Astrocyte (in vitro differentiated cells and primary cell): ENCODE measurements around the gene KRTAP12-2. TPM values are rescaled to one million over a fixed set of nuclear protein-coding genes. Genes with fewer than 3 reads are reported as not detected.

ENCODE experiments used
- DNase-seq: peaks from one replicate; pipeline ENCODE4 v3.0.0-alpha.2; 2010; ENCODE audit warnings: low read depth
- FAIRE-seq: peaks from 2 replicates; lab custom pipeline; 2011; peaks lifted over from hg19 to GRCh38; lab: Jason Lieb, UNC
- H2AFZ ChIP-seq: 2 replicates; pipeline ENCODE4 v1.6.0; 2012; ENCODE audit warnings: low read depth, low read length, inconsistent platforms
- H3K27ac ChIP-seq: 2 replicates; pipeline ENCODE4 v1.5.1; 2011; ENCODE audit warnings: low read depth, low read length, inconsistent platforms
- H3K27me3 ChIP-seq: 2 replicates; pipeline ENCODE4 v1.6.0; 2011; ENCODE audit warnings: low read length, inconsistent platforms; ENCODE audit not compliant: insufficient read depth
- H3K36me3 ChIP-seq: 2 replicates; pipeline ENCODE4 v1.5.1; 2011; ENCODE audit warnings: low read length, inconsistent platforms; ENCODE audit not compliant: insufficient read depth
- H3K4me1 ChIP-seq: 2 replicates; pipeline ENCODE4 v1.5.1; 2011; ENCODE audit warnings: low read length, inconsistent platforms; ENCODE audit not compliant: insufficient read depth
- H3K4me2 ChIP-seq: 2 replicates; pipeline ENCODE4 v1.6.0; 2012; ENCODE audit warnings: low read length, inconsistent platforms
- H3K4me3 ChIP-seq: 2 replicates; pipeline ENCODE4 v1.5.1; 2011; ENCODE audit warnings: low read depth, mild to moderate bottlenecking, low read length, inconsistent platforms; ENCODE audit not compliant: insufficient read depth
- H3K79me2 ChIP-seq: 2 replicates; pipeline ENCODE4 v1.6.0; 2012; ENCODE audit warnings: mild to moderate bottlenecking, low read length, inconsistent platforms; ENCODE audit not compliant: insufficient read depth
- H3K9ac ChIP-seq: 2 replicates; pipeline ENCODE4 v1.6.0; 2012; ENCODE audit warnings: mild to moderate bottlenecking, low read length, inconsistent platforms
- H3K9me3 ChIP-seq: 2 replicates; pipeline ENCODE4 v1.5.1; 2012; ENCODE audit warnings: low read depth, mild to moderate bottlenecking, low read length, inconsistent platforms; ENCODE audit not compliant: insufficient read depth
- H4K20me1 ChIP-seq: 2 replicates; pipeline ENCODE4 v1.6.0; 2012; ENCODE audit warnings: low read length, inconsistent platforms; ENCODE audit not compliant: insufficient read depth
- H3K27ac Mint-ChIP-seq: one replicate; pipeline ENCODE4 v1.8.0; 2021; ENCODE audit warnings: mild to moderate bottlenecking, mixed read lengths; ENCODE audit not compliant: unreplicated experiment
- H3K27me3 Mint-ChIP-seq: one replicate; pipeline ENCODE4 v1.8.0; 2021; ENCODE audit warnings: low read depth, mixed read lengths; ENCODE audit not compliant: unreplicated experiment
- H3K36me3 Mint-ChIP-seq: one replicate; pipeline ENCODE4 v1.8.0; 2021; ENCODE audit warnings: low read depth, mixed read lengths; ENCODE audit not compliant: unreplicated experiment
- H3K4me1 Mint-ChIP-seq: one replicate; pipeline ENCODE4 v1.8.0; 2021; ENCODE audit warnings: low read depth, mixed read lengths; ENCODE audit not compliant: unreplicated experiment
- H3K4me3 Mint-ChIP-seq: one replicate; pipeline ENCODE4 v1.8.0; 2021; ENCODE audit warnings: mild to moderate bottlenecking, moderate library complexity, mixed read lengths; ENCODE audit not compliant: unreplicated experiment
- H3K9me3 Mint-ChIP-seq: one replicate; pipeline ENCODE4 v1.8.0; 2021; ENCODE audit warnings: mild to moderate bottlenecking, mixed read lengths; ENCODE audit not compliant: unreplicated experiment
- CTCF ChIP-seq: IDR thresholded peaks from 2 replicates; pipeline ENCODE4 v1.5.1; 2011; ENCODE audit warnings: low read depth, mild to moderate bottlenecking, inconsistent platforms, low read length, moderate library complexity; ENCODE audit not compliant: insufficient read depth
- EZH2 ChIP-seq: IDR thresholded peaks from 2 replicates; pipeline ENCODE4 v1.6.1; 2012; ENCODE audit warnings: mild to moderate bottlenecking, low read length, inconsistent platforms; ENCODE audit not compliant: insufficient read depth
- total RNA-seq: library from RNA; stranded (reverse); gene quantifications from 2 replicates; pipeline ENCODE4 v1.2.1, GENCODE V29; 2021

Gene KRTAP12-2
- total RNA-seq, 1 donor from 2014 or later, result not detected

DNA sequence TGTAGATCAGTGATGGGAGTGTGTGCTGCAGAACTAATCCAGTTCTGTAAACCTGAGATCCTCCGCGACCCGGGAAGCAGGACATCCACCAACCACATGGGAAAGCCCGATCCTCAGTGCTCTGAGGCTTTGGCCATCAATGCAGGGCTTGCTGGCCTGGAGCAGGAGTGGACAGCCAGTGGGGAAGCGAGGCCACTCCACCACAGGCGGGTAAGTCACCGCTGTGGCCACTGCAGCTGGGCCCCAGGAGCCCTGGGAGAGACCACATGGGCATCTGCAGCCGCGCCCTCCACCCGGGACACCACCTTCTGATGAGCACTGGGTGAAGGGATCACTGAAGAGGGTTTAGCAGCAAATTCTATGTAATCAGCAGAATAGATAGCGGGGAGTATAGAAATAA is 14.4 kb upstream of the KRTAP12-2 start:
- H3K9me3 Mint-ChIP-seq, result peaks cover 6% of the 10 kb centered on the region
- Histone ChIP-seq H3K9ac (no peak overlapping the region), H4K20me1 (no peaks in the 10 kb centered on the region), H3K27me3 (peaks cover 3% of the 10 kb centered on the region), H3K4me3 (no peak overlapping the region), H3K9me3 (no peaks in the 10 kb centered on the region), H3K79me2 (no peaks in the 10 kb centered on the region), H3K4me2 (no peak overlapping the region), H3K27ac (no peak overlapping the region), H3K36me3 (no peaks in the 10 kb centered on the region), H3K4me1 (no peaks in the 10 kb centered on the region), H2AFZ (no peak overlapping the region)
- TF ChIP-seq CTCF (no peak), EZH2 (no peak)
- no peak for FAIRE-seq
- no peak overlapping the region for H3K27ac Mint-ChIP-seq
- H3K27me3 Mint-ChIP-seq, result peaks cover 66% of the 10 kb centered on the region
- H3K4me3 Mint-ChIP-seq, result no peak overlapping the region
- DNase-seq, result no peak
- peaks cover 8% of the 10 kb centered on the region for H3K36me3 Mint-ChIP-seq
- H3K4me1 Mint-ChIP-seq, result no peaks in the 10 kb centered on the region

DNA sequence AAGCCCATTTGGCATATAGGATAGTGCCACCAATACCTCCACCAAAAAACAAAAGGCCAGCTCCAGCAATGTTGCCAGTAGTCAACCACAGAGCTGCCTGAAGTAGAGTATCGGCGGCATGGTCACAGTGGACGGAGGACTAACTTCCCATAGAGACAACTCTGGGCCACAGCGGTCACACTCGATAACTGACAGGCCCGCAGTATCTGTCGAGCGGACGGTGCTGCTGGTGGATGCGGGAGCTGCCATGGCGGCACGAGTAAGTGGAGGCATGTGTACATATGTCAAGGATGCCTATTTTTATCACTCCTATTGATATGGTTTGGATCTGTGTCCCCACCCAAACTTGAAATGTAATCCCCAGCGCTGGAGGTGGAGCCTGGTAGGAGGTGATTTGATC is 11.2 kb upstream of the KRTAP12-2 start:
- Histone ChIP-seq H3K9me3 (no peaks in the 10 kb centered on the region), H3K4me1 (no peaks in the 10 kb centered on the region), H3K36me3 (no peaks in the 10 kb centered on the region), H3K27me3 (peaks cover 3% of the 10 kb centered on the region), H3K27ac (no peak overlapping the region), H3K4me2 (no peak overlapping the region), H4K20me1 (no peaks in the 10 kb centered on the region), H3K9ac (no peak overlapping the region), H3K4me3 (no peak overlapping the region), H3K79me2 (no peaks in the 10 kb centered on the region), H2AFZ (no peak overlapping the region)
- Mint-ChIP-seq H3K27me3 (peaks cover 55% of the 10 kb centered on the region), H3K36me3 (no peaks in the 10 kb centered on the region), H3K4me1 (no peaks in the 10 kb centered on the region), H3K27ac (no peak overlapping the region), H3K9me3 (peaks cover 18% of the 10 kb centered on the region), H3K4me3 (no peak overlapping the region)
- TF ChIP-seq CTCF, result no peak
- no peak for TF ChIP-seq EZH2
- DNase-seq, result no peak
- no peak for FAIRE-seq

DNA sequence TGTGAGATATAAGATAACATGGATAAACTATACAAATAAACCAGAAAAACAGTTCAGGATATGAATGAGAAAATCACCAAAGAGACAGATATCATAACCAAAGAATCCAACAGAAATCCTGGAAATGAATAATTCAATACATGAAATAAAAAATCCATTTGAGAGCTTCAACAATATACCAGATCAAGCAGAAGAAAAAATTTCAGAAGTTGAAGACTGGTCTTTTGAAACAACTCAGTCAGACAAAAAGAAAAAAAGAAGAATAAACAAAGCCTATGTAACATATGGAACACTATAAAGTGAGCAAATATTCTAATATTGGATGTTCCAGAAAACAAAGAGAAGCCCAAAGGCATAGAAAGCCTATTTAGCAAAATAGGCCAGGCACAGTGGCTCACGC is 5.2 kb upstream of the KRTAP12-2 start:
- Histone ChIP-seq H3K79me2 (no peaks in the 10 kb centered on the region), H3K4me1 (no peaks in the 10 kb centered on the region), H3K4me3 (no peak overlapping the region), H3K36me3 (no peaks in the 10 kb centered on the region), H3K27me3 (peaks cover 1% of the 10 kb centered on the region), H3K4me2 (no peak overlapping the region), H2AFZ (no peak overlapping the region), H3K9ac (no peak overlapping the region), H3K9me3 (peaks cover 4% of the 10 kb centered on the region), H4K20me1 (no peaks in the 10 kb centered on the region), H3K27ac (no peak overlapping the region)
- Mint-ChIP-seq H3K27me3 (peaks cover 19% of the 10 kb centered on the region), H3K9me3 (peaks cover 45% of the 10 kb centered on the region), H3K27ac (no peak overlapping the region), H3K4me1 (no peaks in the 10 kb centered on the region), H3K36me3 (no peaks in the 10 kb centered on the region), H3K4me3 (no peak overlapping the region)
- DNase-seq (no peak), FAIRE-seq (no peak)
- TF ChIP-seq CTCF (no peak), EZH2 (no peak)
